Nephron (organoid): ENCODE results near the gene ABITRAM.
"Not testable (repeated sequence)": the region's sequence is repeated elsewhere in the genome, so short reads cannot be mapped to it uniquely, and the experiment has no call there.

Experiments used
- H3K27ac Mint-ChIP-seq, 3 experiments: 2 replicates each; pipeline ENCODE4 v1.8.0; 2020; ENCODE audit warnings: mixed read lengths in 3 of 3, mild to moderate bottlenecking in 2 of 3, moderate library complexity in 1 of 3
- H3K27me3 Mint-ChIP-seq: 2 replicates; pipeline ENCODE4 v1.8.0; 2021; ENCODE audit warnings: low read depth, mild to moderate bottlenecking, moderate library complexity, mixed read lengths
- H3K36me3 Mint-ChIP-seq: 2 replicates; pipeline ENCODE4 v1.8.0; 2020; ENCODE audit warnings: low read depth, mixed read lengths
- H3K4me1 Mint-ChIP-seq: 2 replicates; pipeline ENCODE4 v1.8.0; 2020; ENCODE audit warnings: mixed read lengths
- H3K4me3 Mint-ChIP-seq, 3 experiments: 2 replicates each; pipeline ENCODE4 v1.8.0; 2020; ENCODE audit warnings: mild to moderate bottlenecking in 3 of 3, mixed read lengths in 3 of 3, moderate library complexity in 2 of 3
- H3K9me3 Mint-ChIP-seq: 2 replicates; pipeline ENCODE4 v1.8.0; 2020; ENCODE audit warnings: mixed read lengths
- CTCF ChIP-seq, 3 experiments: fragments of 200-600 bp; sonication (generic); IDR thresholded peaks; one replicate each; pipeline ENCODE4 v1.5.0; 2021; ENCODE audit warnings: antibody characterized with exemption in 3 of 3; ENCODE audit not compliant: unreplicated experiment in 3 of 3

The ABITRAM gene

GRCh38 chr9:108956022-108956630 lies 21.9 kb downstream of the ABITRAM start:
- no peaks in the 10 kb centered on the region for H3K9me3 Mint-ChIP-seq
- peak overlapping the region in 1 of 3 experiments; percentile 11 for H3K27ac Mint-ChIP-seq
- H3K27me3 Mint-ChIP-seq = no peaks in the 10 kb centered on the region
- H3K36me3 Mint-ChIP-seq = peaks cover 4% of the 10 kb centered on the region
- H3K4me3 Mint-ChIP-seq = no peak overlapping the region
- peaks cover 11% of the 10 kb centered on the region for H3K4me1 Mint-ChIP-seq
- no peak for TF ChIP-seq CTCF (IDR thresholded peaks at IDR 0.05; ENCODE audit: unreplicated experiment in 3 of 3)

- Mint-ChIP-seq H3K27ac (no peak overlapping the region), H3K9me3 (no peaks in the 10 kb centered on the region), H3K36me3 (peaks cover 3% of the 10 kb centered on the region), H3K27me3 (no peaks in the 10 kb centered on the region), H3K4me1 (peaks cover 11% of the 10 kb centered on the region), H3K4me3 (no peak overlapping the region)
- no peak for TF ChIP-seq CTCF (IDR thresholded peaks at IDR 0.05; ENCODE audit: unreplicated experiment in 3 of 3)
Observed at GRCh38 chr9:108956631-108957026, 22.4 kb downstream of the ABITRAM start.

DNA sequence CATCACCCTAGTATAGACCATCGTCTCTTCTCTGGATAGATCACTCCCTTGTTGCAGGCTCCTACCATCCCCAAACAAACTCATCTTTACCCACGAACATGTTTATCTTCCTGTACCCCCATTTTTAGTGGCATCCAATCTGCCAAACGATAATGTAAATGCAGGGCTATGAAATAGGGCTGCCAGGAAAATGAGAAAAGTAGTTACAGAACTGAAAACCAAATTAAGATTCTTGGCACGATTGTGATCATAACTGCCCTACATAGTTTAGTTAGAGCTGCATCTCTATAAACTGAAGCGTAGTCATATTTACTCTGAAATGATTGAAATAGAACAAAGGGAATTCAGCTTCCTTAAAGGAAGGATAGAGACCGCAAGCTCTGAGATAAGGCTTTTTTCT lies 26.1 kb downstream of the ABITRAM start:
- no peaks in the 10 kb centered on the region for H3K9me3 Mint-ChIP-seq
- H3K4me3 Mint-ChIP-seq = no peak overlapping the region
- peaks cover 7% of the 10 kb centered on the region for H3K36me3 Mint-ChIP-seq
- H3K4me1 Mint-ChIP-seq = peaks cover 5% of the 10 kb centered on the region
- H3K27me3 Mint-ChIP-seq = no peaks in the 10 kb centered on the region
- no peak for TF ChIP-seq CTCF (IDR thresholded peaks at IDR 0.05; ENCODE audit: unreplicated experiment in 3 of 3)
- no peak overlapping the region for H3K27ac Mint-ChIP-seq

DNA sequence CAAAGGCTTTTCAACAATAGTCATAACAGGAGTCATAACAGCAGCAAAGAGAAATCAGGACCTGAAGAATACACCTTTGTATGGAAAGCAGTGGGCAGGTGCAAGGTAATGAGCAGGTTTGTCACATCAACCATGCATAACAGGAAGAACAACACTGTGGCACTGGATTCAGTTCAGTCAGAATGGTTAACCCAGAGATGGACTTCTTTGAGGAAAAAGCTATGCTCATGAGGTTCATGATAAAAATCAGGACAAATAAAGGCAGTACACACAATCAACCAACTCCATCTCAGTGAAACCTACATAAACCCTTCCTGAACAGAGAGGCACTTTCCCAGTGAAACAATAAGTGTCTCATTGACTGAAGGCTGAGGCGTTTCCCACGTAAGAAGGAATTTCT lies 27.0 kb downstream of the ABITRAM start:
- Mint-ChIP-seq H3K36me3 (peaks cover 13% of the 10 kb centered on the region), H3K4me3 (no peak overlapping the region), H3K27me3 (no peaks in the 10 kb centered on the region), H3K27ac (no peak overlapping the region), H3K9me3 (no peaks in the 10 kb centered on the region), H3K4me1 (peaks cover 1% of the 10 kb centered on the region)
- TF ChIP-seq CTCF (IDR thresholded peaks at IDR 0.05; ENCODE audit: unreplicated experiment in 3 of 3) = no peak

DNA sequence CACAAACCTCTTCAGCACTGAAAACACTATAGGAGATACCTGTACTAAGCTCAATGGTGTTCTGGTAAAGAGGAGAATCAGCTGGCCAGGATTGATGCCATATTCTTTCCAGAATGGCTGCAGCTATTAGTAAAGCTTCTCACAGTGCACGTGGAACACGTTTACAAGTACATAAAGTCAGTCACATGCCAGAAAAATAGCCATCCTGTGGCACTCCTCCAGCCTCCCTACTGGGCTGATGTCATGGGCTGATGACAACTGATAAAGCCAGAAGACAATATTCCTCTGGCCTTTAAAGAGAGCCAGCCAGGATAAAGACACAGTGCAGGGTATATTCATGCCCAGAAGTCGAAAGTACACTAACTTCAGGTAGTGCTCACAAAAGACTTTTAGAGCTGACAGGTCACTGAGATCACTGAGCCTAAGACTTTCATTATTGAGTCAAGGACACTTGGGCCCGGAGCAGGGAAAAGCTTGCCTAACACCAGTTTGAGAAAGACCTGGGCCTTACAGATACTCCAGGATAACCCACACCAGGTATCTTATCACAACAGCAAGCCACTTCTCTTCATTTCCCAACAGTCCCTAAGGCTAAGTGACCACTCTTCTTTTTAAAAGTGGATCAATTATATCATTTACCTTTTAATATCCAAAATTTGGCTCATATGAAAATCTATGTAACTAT lies 29.4 kb downstream of the ABITRAM start:
- TF ChIP-seq CTCF (IDR thresholded peaks at IDR 0.05; ENCODE audit: unreplicated experiment in 3 of 3) = no peak
- Mint-ChIP-seq H3K4me3 (no peak overlapping the region), H3K9me3 (no peaks in the 10 kb centered on the region), H3K36me3 (peaks cover 22% of the 10 kb centered on the region), H3K27me3 (no peaks in the 10 kb centered on the region), H3K27ac (no peak overlapping the region), H3K4me1 (peaks cover 9% of the 10 kb centered on the region)

DNA sequence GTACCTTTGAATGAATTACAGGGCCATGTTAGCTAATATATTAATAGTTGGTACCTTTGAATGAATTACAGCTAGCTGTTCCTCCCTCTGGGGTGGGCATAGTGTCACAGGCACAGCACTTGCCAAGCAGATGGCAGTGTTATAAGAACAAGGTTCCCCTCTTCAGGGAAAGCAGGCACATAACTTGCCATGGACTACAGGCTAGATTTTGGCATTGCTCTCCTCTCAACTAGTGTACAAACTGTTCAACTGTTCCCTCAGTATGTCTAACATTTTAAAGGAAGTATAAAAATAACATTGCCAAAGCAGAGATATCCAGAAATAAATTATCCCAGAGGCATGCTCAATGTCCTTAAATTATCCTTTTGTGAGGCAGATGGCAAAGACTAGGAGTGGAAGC lies 33.7 kb downstream of the ABITRAM start:
- no peak overlapping the region for H3K27ac Mint-ChIP-seq
- H3K9me3 Mint-ChIP-seq = peaks cover 2% of the 10 kb centered on the region
- no peak for TF ChIP-seq CTCF (IDR thresholded peaks at IDR 0.05; ENCODE audit: unreplicated experiment in 3 of 3)
- H3K4me1 Mint-ChIP-seq = peaks cover 18% of the 10 kb centered on the region
- H3K36me3 Mint-ChIP-seq = peaks cover 36% of the 10 kb centered on the region
- no peak overlapping the region for H3K4me3 Mint-ChIP-seq
- no peaks in the 10 kb centered on the region for H3K27me3 Mint-ChIP-seq

DNA sequence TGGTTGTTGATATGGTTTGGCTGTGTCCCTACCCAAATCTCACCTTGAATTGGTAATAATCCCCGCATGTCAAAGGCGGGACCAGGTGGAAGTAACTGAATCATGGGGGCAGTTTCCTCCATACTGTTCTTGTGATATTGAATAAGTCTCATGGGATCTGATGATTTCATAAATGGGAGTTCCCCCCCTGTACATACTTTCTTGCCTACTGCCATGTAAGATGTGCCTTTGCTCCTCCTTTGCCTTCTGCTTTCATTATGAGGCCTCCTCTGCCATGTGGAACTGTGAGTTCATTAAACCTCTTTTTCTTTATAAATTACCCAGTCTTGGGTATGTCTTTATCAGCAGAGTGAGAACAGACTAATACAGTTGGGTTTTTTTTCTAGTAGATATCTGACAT lies 37.2 kb downstream of the ABITRAM start:
- H3K36me3 Mint-ChIP-seq = peaks cover 38% of the 10 kb centered on the region
- not testable (repeated sequence) for H3K27me3 Mint-ChIP-seq, H3K4me3 Mint-ChIP-seq, H3K27ac Mint-ChIP-seq, H3K9me3 Mint-ChIP-seq
- H3K4me1 Mint-ChIP-seq = peaks cover 34% of the 10 kb centered on the region
